OCI-LY3 (cell line): ENCODE measurements around the gene MRPL38.

Experiments used
- H2AFZ ChIP-seq: fragments of 200-600, 300-600 bp; shearing (Covaris generic); 2 replicates; pipeline ENCODE4 v1.6.0; 2014; ENCODE audit warnings: antibody characterized with exemption, low read depth, low read length
- H3K27ac ChIP-seq: fragments of 200-600, 300-600 bp; sonication (generic); 2 replicates; pipeline ENCODE4 v1.5.1; 2014; ENCODE audit warnings: mild to moderate bottlenecking, low read length, moderate library complexity, mixed read lengths
- H3K27me3 ChIP-seq: fragments of 200-600, 300-600 bp; sonication (generic); 2 replicates; pipeline ENCODE4 v1.6.1; 2014; ENCODE audit warnings: low read depth, low read length, mixed read lengths
- H3K36me3 ChIP-seq: fragments of 200-600, 300-600 bp; sonication (generic); replicated peaks from 2 replicates; pipeline ENCODE3; 2014; ENCODE audit warnings: low read depth, low read length, mixed read lengths
- H3K4me1 ChIP-seq: fragments of 300-600, 200-600 bp; sonication (generic); 2 replicates; pipeline ENCODE4 v1.6.1; 2014; ENCODE audit warnings: low read length, mixed read lengths
- H3K4me2 ChIP-seq: fragments of 200-600, 300-600 bp; sonication (generic); 2 replicates; pipeline ENCODE4 v1.6.1; 2014; ENCODE audit warnings: low read length, mixed read lengths
- H3K4me3 ChIP-seq: fragments of 300-600, 200-600 bp; sonication (generic); 2 replicates; pipeline ENCODE4 v1.5.1; 2014; ENCODE audit warnings: antibody characterized with exemption, mild to moderate bottlenecking, low read length, moderate library complexity
- H3K79me2 ChIP-seq: fragments of 300-600, 200-600 bp; shearing (Covaris generic); 2 replicates; pipeline ENCODE4 v1.6.1; 2014; ENCODE audit warnings: mild to moderate bottlenecking, low read length, mixed read lengths
- H3K9ac ChIP-seq: fragments of 300-600, 200-600 bp; shearing (Covaris generic); 2 replicates; pipeline ENCODE4 v1.6.0; 2014; ENCODE audit warnings: mild to moderate bottlenecking, low read length, moderate library complexity
- H3K9me3 ChIP-seq: fragments of 200-600, 300-600 bp; shearing (Covaris generic); 2 replicates; pipeline ENCODE4 v1.6.1; 2014; ENCODE audit warnings: low read length, mixed read lengths; ENCODE audit not compliant: insufficient read depth
- H4K20me1 ChIP-seq: fragments of 200-600, 300-600 bp; sonication (generic); 2 replicates; pipeline ENCODE4 v1.6.1; 2016; ENCODE audit warnings: low read length, mixed read lengths; ENCODE audit not compliant: insufficient read depth
- EZH2phosphoT487 ChIP-seq: fragments of 200-600 bp; shearing (Covaris generic); IDR thresholded peaks from 2 replicates; pipeline ENCODE4 v1.6.1; 2018; ENCODE audit warnings: antibody characterized with exemption, mixed run types, low read depth
- TF ChIP-seq, protein P1 (sequence below): fragments of 200-600, 300-600 bp; sonication (generic); IDR thresholded peaks from 2 replicates; pipeline ENCODE4 v1.5.1; 2014; ENCODE audit warnings: antibody characterized with exemption, low read length, low read depth

The MRPL38 gene

DNA sequence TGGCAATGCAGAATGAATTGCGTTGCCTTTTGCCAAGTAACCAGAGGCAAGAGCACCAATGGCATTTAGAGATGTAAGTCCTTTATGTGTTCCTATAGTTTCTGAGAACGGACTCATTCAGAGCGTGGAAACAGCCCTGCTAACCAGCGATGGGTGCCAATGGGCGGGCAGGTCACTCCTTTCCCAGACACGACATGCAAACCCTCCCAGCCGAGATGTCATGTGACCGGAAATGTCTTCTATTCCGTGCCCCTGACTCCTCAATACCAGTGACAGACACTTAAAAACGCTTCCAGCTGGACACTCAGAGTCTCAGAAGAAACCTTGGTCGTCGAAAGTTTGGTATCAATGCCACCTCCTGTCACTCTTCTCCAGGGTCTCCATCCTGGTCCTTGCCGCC is 33.0 kb upstream of the MRPL38 start:
- Histone ChIP-seq H3K4me2 (no peak overlapping the region), H3K4me1 (peaks cover 9% of the 10 kb centered on the region), H2AFZ (no peak overlapping the region), H3K36me3 (no peaks in the 10 kb centered on the region), H3K27ac (no peak overlapping the region), H3K9me3 (no peaks in the 10 kb centered on the region), H3K4me3 (no peak overlapping the region), H4K20me1 (no peaks in the 10 kb centered on the region), H3K79me2 (0 out of 2 replicates have a peak, but pooled peaks cover 4% of the 10 kb centered on the region), H3K9ac (no peak overlapping the region), H3K27me3 (no peaks in the 10 kb centered on the region)
- TF ChIP-seq EZH2phosphoT487 = no peak
- TF ChIP-seq, protein P1, sequence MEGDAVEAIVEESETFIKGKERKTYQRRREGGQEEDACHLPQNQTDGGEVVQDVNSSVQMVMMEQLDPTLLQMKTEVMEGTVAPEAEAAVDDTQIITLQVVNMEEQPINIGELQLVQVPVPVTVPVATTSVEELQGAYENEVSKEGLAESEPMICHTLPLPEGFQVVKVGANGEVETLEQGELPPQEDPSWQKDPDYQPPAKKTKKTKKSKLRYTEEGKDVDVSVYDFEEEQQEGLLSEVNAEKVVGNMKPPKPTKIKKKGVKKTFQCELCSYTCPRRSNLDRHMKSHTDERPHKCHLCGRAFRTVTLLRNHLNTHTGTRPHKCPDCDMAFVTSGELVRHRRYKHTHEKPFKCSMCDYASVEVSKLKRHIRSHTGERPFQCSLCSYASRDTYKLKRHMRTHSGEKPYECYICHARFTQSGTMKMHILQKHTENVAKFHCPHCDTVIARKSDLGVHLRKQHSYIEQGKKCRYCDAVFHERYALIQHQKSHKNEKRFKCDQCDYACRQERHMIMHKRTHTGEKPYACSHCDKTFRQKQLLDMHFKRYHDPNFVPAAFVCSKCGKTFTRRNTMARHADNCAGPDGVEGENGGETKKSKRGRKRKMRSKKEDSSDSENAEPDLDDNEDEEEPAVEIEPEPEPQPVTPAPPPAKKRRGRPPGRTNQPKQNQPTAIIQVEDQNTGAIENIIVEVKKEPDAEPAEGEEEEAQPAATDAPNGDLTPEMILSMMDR = no peak

DNA sequence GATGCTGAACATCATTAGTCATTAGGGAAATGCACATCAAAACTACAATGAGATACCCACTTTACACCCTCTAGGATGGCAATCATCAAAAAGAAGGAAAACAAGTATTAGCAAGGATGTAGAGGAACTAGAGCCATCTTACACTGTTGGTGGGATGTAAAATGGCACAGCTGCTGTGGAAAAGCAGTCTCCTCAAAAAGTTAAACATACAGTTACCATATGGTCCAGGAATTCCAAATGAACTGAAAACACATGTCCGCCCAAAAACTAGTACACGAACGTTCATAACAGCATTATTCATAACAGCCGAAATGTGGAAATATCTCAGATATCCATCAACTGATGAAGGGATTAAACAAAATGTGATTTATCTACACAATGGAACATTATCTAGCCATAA is 29.1 kb upstream of the MRPL38 start:
- no peaks in the 10 kb centered on the region for H3K79me2 ChIP-seq
- no peaks in the 10 kb centered on the region for H3K27me3 ChIP-seq
- no peaks in the 10 kb centered on the region for H3K9me3 ChIP-seq
- H3K4me2 ChIP-seq = no peak overlapping the region
- no peak overlapping the region for H3K27ac ChIP-seq
- H3K36me3 ChIP-seq = no peaks in the 10 kb centered on the region
- no peak overlapping the region for H3K4me3 ChIP-seq
- H3K4me1 ChIP-seq = no peaks in the 10 kb centered on the region
- H4K20me1 ChIP-seq = no peaks in the 10 kb centered on the region
- no peak overlapping the region for H3K9ac ChIP-seq
- no peak overlapping the region for H2AFZ ChIP-seq
- TF ChIP-seq, protein P1 = no peak

DNA sequence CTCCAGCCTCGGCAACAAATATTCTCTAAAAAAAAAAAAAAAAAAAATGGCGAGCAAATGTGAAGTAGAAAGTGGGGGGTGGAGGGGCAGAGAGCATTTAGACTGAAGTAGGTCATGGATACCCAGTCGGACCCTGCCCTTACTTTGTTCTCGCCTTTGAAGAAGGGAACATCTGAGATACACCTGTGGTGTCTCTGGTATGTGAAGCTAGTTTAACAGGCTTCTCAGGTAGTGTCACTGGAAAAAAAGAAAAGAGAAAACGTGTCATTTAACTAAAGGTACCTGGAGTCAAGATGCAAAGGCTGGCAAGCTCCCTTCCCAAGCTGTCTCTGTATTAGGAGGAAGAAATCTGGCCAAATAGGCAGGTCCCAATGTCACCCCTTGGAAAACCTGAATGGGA is 28.2 kb upstream of the MRPL38 start:
- TF ChIP-seq, protein P1 = no peak
- no peak for TF ChIP-seq EZH2phosphoT487

DNA sequence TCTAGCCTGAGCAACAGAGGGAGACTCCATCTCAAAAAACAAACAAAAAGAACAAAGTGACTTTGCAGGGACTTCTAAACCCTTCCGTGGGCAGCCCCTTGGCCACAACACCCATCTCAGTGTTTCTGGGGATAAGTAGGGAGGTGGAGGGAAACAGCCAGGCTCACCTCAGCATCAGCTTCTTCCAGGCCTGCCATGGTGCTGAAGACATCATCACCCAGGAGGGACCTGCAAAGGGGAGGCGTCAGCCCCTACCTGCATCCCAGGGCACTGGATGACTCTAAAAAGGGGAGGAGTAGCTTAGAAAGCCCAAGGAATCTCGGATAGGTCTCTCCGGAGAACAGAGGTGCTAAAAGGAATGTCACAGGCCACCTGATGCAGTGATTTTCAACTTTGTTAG is 26.4 kb upstream of the MRPL38 start:
- H3K27me3 ChIP-seq = no peaks in the 10 kb centered on the region
- H3K9me3 ChIP-seq = no peaks in the 10 kb centered on the region
- H2AFZ ChIP-seq = no peak overlapping the region
- H3K9ac ChIP-seq = no peak overlapping the region
- H3K4me2 ChIP-seq = no peak overlapping the region
- no peaks in the 10 kb centered on the region for H3K36me3 ChIP-seq
- TF ChIP-seq EZH2phosphoT487 = no peak
- TF ChIP-seq, protein P1 = no peak
- no peak overlapping the region for H3K4me3 ChIP-seq
- no peaks in the 10 kb centered on the region for H3K4me1 ChIP-seq
- H3K79me2 ChIP-seq = no peaks in the 10 kb centered on the region
- H4K20me1 ChIP-seq = no peaks in the 10 kb centered on the region
- H3K27ac ChIP-seq = no peak overlapping the region

More for the DNA sequence above, 28.2 kb upstream of the MRPL38 start:
- no peaks in the 10 kb centered on the region for H3K27me3 ChIP-seq
- H4K20me1 ChIP-seq = no peaks in the 10 kb centered on the region
- H3K4me1 ChIP-seq = no peaks in the 10 kb centered on the region
- no peak overlapping the region for H3K27ac ChIP-seq
- no peak overlapping the region for H3K9ac ChIP-seq
- H3K4me2 ChIP-seq = no peak overlapping the region
- no peaks in the 10 kb centered on the region for H3K36me3 ChIP-seq
- no peak overlapping the region for H3K4me3 ChIP-seq
- H3K9me3 ChIP-seq = no peaks in the 10 kb centered on the region
- H2AFZ ChIP-seq = no peak overlapping the region
- no peaks in the 10 kb centered on the region for H3K79me2 ChIP-seq
